PC-3 (cell line): ENCODE results near the gene CFAP45. TPM values are rescaled to one million over a fixed set of nuclear protein-coding genes. Genes with fewer than 3 reads are reported as not detected.

ENCODE experiments used
- ATAC-seq: fragments of 200-7000 bp; cut with Tn5 transposase; 2 replicates; pipeline ENCODE4 v1.9.1; 2020; ENCODE audit warnings: mild to moderate bottlenecking, moderate library complexity
- BruUV-seq: library from RNA; stranded (reverse); fragments of 400-500 nt; replicated peaks from 2 replicates; lab custom pipeline; 2021; lab: Mats Ljungman, UMichigan
- CTCF ChIA-PET: fragments of 300-600 bp; sonication (Branson Sonifier 250); formaldehyde crosslinking; loops from one replicate; lab custom pipeline; 2022; ENCODE audit warnings: antibody characterized with exemption; lab: Charles Lee
- POLR2A ChIA-PET: fragments of 300-600 bp; sonication (Branson Sonifier 250); formaldehyde crosslinking; loops from one replicate; lab custom pipeline; 2022; ENCODE audit warnings: antibody characterized with exemption; ENCODE audit not compliant: unreplicated experiment; lab: Charles Lee
- DNase-seq: peaks from one replicate; pipeline ENCODE4 v3.0.0-alpha.2; 2015
- H2AFZ ChIP-seq: fragments of 300-600 bp; sonication (generic); 2 replicates; pipeline ENCODE4 v1.6.0; 2016; ENCODE audit warnings: antibody characterized with exemption, low read length
- H3F3A ChIP-seq: fragments of 300-600 bp; sonication (generic); one replicate; pipeline ENCODE4 v1.6.0; 2017; ENCODE audit warnings: antibody characterized with exemption, low read length, control low read depth, mild to moderate bottlenecking; ENCODE audit not compliant: unreplicated experiment
- H3K27ac ChIP-seq: fragments of 300-600 bp; sonication (generic); 2 replicates; pipeline ENCODE4 v1.5.1; 2016; ENCODE audit warnings: mild to moderate bottlenecking, low read length
- H3K27me3 ChIP-seq: fragments of 300-600 bp; sonication (generic); 2 replicates; pipeline ENCODE4 v1.6.1; 2016; ENCODE audit warnings: low read length, mixed read lengths
- H3K36me3 ChIP-seq: fragments of 300-600 bp; sonication (generic); 2 replicates; pipeline ENCODE4 v1.6.1; 2016; ENCODE audit warnings: low read depth, mixed run types, low read length, mixed read lengths
- H3K4me1 ChIP-seq: fragments of 300-600 bp; sonication (generic); 2 replicates; pipeline ENCODE4 v1.5.1; 2016; ENCODE audit warnings: low read length; ENCODE audit not compliant: insufficient read depth
- H3K4me2 ChIP-seq: fragments of 300-600 bp; sonication (generic); 2 replicates; pipeline ENCODE4 v1.6.0; 2016; ENCODE audit warnings: low read length
- H3K4me3 ChIP-seq: fragments of 300-600 bp; sonication (generic); 2 replicates; pipeline ENCODE4 v1.5.1; 2016; ENCODE audit warnings: mild to moderate bottlenecking, low read length, mixed read lengths
- H3K79me2 ChIP-seq: fragments of 300-600 bp; sonication (generic); 2 replicates; pipeline ENCODE4 v1.6.1; 2017; ENCODE audit warnings: low read length, mixed read lengths
- H3K9ac ChIP-seq: fragments of 300-600 bp; sonication (generic); 2 replicates; pipeline ENCODE4 v1.6.0; 2016; ENCODE audit warnings: mild to moderate bottlenecking, low read length
- H3K9me2 ChIP-seq: fragments of 300-600 bp; sonication (generic); replicated peaks from 2 replicates; pipeline ENCODE4 v1.6.1; 2016; ENCODE audit warnings: mixed run types, low read length, mixed read lengths
- H3K9me3 ChIP-seq: fragments of 300-600 bp; sonication (generic); 2 replicates; pipeline ENCODE4 v1.6.1; 2016; ENCODE audit warnings: low read length, mixed read lengths
- H4K20me1 ChIP-seq: fragments of 300-600 bp; sonication (generic); 2 replicates; pipeline ENCODE4 v1.6.1; 2016; ENCODE audit warnings: low read length, mixed read lengths
- EZH2 ChIP-seq: fragments of 300-600 bp; sonication (generic); IDR thresholded peaks from one replicate; pipeline ENCODE4 v1.6.1; 2017; ENCODE audit warnings: antibody characterized with exemption, mild to moderate bottlenecking, low read length; ENCODE audit not compliant: unreplicated experiment
- EZH2phosphoT487 ChIP-seq: fragments of 300-600 bp; sonication (generic); IDR thresholded peaks from 2 replicates; pipeline ENCODE4 v1.6.1; 2018; ENCODE audit warnings: mild to moderate bottlenecking, antibody characterized with exemption, low read length, borderline replicate concordance
- intact Hi-C: fragments of 100-400 bp; cut with micrococcal nuclease; formaldehyde crosslinking; loops from 2 replicates; pipeline ENCODE4 v1.9.0; 2023
- total RNA-seq: library from RNA; depleted of rRNA; stranded (reverse); fragments of >200 nt; gene quantifications from 2 replicates; pipeline ENCODE4 v1.2.3, GENCODE V29; 2014
- TF ChIP-seq, protein P1 (sequence below): fragments of 300-600 bp; sonication (generic); conservative IDR thresholded peaks from 2 replicates; pipeline ENCODE4 v1.5.1; 2017; ENCODE audit warnings: antibody characterized with exemption, low read depth, mild to moderate bottlenecking, low read length

Gene CFAP45
- total RNA-seq, 1 experiment from 2014 or later: 1.6 TPM

DNA sequence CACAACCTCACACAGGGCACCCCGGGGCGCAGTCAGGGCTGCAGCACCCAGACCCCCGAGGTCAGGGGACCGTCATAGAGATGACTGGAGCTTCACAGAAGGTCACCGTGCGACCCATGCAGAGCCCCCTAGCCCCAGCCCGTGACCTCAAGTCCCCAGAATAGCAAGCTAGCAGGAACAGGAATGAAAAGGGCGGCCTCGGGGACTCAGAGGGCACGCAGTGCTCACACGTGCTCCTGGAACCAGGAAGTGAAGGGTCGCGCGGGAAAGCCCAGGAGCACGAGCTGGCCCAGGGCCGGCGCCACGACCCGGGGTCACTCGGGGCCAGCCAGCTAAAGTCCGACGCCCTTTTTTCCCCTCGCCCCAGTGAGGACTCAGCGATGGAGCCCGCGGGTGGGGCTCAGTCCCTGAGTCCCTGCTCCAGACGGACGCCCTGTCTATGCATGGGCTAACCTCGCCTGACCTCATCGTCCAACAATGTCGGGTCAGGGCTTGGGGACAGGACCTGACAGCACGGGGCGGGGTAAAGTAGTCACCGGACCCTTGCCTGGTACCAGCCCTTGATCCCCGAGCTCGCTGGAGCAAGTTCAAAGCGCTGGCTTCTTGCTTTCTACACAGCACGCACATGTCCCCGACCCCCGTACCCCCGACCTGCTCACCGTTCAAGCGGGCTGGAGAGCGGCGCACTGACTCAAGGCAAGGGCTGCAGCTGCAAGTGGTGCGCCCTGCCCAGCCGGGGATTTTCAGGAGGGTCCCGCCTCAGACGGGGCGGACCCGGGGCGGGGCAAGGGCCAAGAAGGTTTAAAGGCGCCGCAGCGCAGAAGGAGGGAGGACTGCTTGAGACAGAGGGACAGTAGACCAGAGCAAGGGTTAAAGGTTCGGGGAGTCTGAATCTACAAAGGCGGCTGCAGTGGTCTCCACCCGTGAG, 25.1 kb upstream of the CFAP45 start, which contains the start of gene TAGLN2:
TAGLN2 (minus strand) TSS at position 717 of the 928 bp plus-strand sequence. CDS start 4,998 bp downstream, outside the sequence.
- ATAC-seq (peak; percentile 75), DNase-seq (peak; percentile 97)
- peaks cover 43% of the 10 kb centered on the region for H4K20me1 ChIP-seq
- H3K9ac ChIP-seq: peak within 1 kb of the TSS; percentile 99
- BruUV-seq: TSS peak; percentile 64
- H2AFZ ChIP-seq: peak within 1 kb of the TSS; percentile 62; the same call in 1 of the 2 replicates
- intact Hi-C loops: loop anchor here (1.0 to 2.0 kb wide), 3 partner anchors 9 to 28 kb away; partner anchors contain the start of gene IGSF9
- H3K4me3 ChIP-seq: peak within 1 kb of the TSS; percentile 96
- H3K27me3 ChIP-seq: no peaks in the 10 kb centered on the region
- no peaks in the 10 kb centered on the region for H3K9me2 ChIP-seq
- H3K4me1 ChIP-seq: peaks cover 46% of the 10 kb centered on the region
- H3K27ac ChIP-seq: peak within 1 kb of the TSS; percentile 99
- CTCF ChIA-PET: interaction anchor here (1.3 to 1.5 kb wide), 2 partner anchors 32 to 83 kb away, joined by 9 to 10 read pairs; no protein-coding TSS in a partner anchor
- TF ChIP-seq EZH2phosphoT487: 0 out of 2 replicates have a peak, but pooled peaks have one; percentile 37
- TF ChIP-seq, protein P1, sequence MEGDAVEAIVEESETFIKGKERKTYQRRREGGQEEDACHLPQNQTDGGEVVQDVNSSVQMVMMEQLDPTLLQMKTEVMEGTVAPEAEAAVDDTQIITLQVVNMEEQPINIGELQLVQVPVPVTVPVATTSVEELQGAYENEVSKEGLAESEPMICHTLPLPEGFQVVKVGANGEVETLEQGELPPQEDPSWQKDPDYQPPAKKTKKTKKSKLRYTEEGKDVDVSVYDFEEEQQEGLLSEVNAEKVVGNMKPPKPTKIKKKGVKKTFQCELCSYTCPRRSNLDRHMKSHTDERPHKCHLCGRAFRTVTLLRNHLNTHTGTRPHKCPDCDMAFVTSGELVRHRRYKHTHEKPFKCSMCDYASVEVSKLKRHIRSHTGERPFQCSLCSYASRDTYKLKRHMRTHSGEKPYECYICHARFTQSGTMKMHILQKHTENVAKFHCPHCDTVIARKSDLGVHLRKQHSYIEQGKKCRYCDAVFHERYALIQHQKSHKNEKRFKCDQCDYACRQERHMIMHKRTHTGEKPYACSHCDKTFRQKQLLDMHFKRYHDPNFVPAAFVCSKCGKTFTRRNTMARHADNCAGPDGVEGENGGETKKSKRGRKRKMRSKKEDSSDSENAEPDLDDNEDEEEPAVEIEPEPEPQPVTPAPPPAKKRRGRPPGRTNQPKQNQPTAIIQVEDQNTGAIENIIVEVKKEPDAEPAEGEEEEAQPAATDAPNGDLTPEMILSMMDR: no peak
- no peak for TF ChIP-seq EZH2
- peak within 1 kb of the TSS; percentile 98 for H3K4me2 ChIP-seq
- no peaks in the 10 kb centered on the region for H3K9me3 ChIP-seq
- peaks cover 37% of the 10 kb centered on the region for H3K36me3 ChIP-seq
- H3K79me2 ChIP-seq: peaks cover 59% of the 10 kb centered on the region
- POLR2A ChIA-PET: interaction anchor here (0.6 to 1.3 kb wide), 5 partner anchors 15 to 105 kb away, joined by 3 to 10 read pairs (median 5); no protein-coding TSS in a partner anchor
- peaks cover 6% of the 10 kb centered on the region for H3F3A ChIP-seq

DNA sequence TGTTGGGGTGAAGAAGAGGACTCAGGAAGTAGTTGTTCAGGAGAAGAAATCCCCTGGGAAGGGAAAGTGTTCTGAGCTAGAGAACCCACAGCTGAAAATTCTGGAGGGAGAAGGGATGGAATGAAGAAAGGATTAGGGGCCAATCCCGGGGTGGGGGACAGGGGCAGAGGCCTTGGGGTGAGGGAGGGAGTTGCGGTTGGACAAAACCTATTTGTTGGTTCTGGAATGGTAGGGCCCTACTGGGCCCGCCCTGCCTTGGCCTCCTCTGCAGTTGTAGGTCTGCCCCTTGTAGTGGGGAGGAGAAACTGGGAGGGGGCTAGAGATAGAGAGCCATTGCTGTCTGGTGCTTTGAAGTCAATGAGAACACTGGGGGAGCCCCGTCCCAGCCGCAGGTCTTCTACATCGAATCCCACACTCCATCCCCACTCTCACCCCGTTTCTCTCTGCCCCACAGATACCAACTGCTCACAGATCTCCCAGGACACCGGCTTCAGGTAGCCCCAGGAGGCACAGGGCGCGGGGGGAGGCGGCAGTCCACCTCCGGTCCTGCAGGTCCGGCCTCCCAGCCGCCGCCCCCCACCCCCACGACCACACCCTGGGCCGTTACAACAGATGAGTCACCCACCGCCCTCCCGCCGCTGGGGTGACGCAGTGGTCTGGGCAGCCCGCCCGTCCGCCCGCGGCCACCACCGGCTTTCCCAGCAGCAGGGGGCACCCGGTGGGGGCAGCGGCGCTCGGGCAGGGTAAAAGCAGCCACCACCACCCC, 24.2 kb upstream of the CFAP45 start:
- Histone ChIP-seq H3K36me3 (peaks cover 45% of the 10 kb centered on the region), H3K9me2 (no peaks in the 10 kb centered on the region), H3K9ac (peak overlapping the region; percentile 99), H3K4me1 (peaks cover 54% of the 10 kb centered on the region), H3K27ac (peak overlapping the region; percentile 99), H3K27me3 (no peaks in the 10 kb centered on the region), H3K9me3 (no peaks in the 10 kb centered on the region), H3K4me2 (peak overlapping the region; percentile 98), H3K79me2 (peaks cover 68% of the 10 kb centered on the region), H3F3A (peaks cover 6% of the 10 kb centered on the region), H3K4me3 (peak overlapping the region; percentile 96), H2AFZ (no peak overlapping the region), H4K20me1 (peaks cover 51% of the 10 kb centered on the region)
- ChIA-PET CTCF (interaction anchor here (0.6 kb wide), 1 partner anchor 31 kb away, joined by 4 read pairs; no protein-coding TSS in a partner anchor), POLR2A (interaction anchor here (0.6 to 1.7 kb wide), 3 partner anchors 10 to 43 kb away, joined by 3 to 12 read pairs (median 10); no protein-coding TSS in a partner anchor)
- intact Hi-C loops: loop anchor here (1.0 to 2.0 kb wide), 3 partner anchors 8 to 27 kb away; partner anchors contain the start of gene IGSF9
- TF ChIP-seq, protein P1: peak; percentile 38; the same call in 1 of the 2 replicates
- no peak for TF ChIP-seq EZH2
- TF ChIP-seq EZH2phosphoT487: peak; percentile 61; the same call in 1 of the 2 replicates
- no TSS peak for BruUV-seq
- peak; percentile 93 for DNase-seq
- peak; percentile 45 for ATAC-seq
